Activated T-cell treated with anti-CD3 and anti-CD28 coated beads, Interleukin-2, amount 50 U/mL, for 4 hours (primary cell): Measurements from ENCODE around the gene LIN7A. TPM values are rescaled to one million over a fixed set of nuclear protein-coding genes. Genes with fewer than 3 reads are reported as not detected.

Experiments used
- ATAC-seq, 2 donors: fragments of 200-7000 bp; cut with Tn5 transposase; one replicate each; pipeline ENCODE4 v1.10.0; 2021
- DNase-seq: peaks from one replicate; pipeline ENCODE4 v3.0.0-alpha.2; 2020
- H3K27me3 Mint-ChIP-seq: one replicate; pipeline ENCODE4 v1.8.0; 2021; ENCODE audit warnings: low read depth, mixed read lengths
- H3K36me3 Mint-ChIP-seq: one replicate; pipeline ENCODE4 v1.8.0; 2022; ENCODE audit warnings: mixed read lengths; ENCODE audit not compliant: insufficient read depth
- H3K4me1 Mint-ChIP-seq: one replicate; pipeline ENCODE4 v1.8.0; 2021; ENCODE audit warnings: low read depth, mixed read lengths
- H3K4me3 Mint-ChIP-seq: one replicate; pipeline ENCODE4 v1.8.0; 2021; ENCODE audit warnings: mild to moderate bottlenecking, moderate library complexity, mixed read lengths
- H3K9me3 Mint-ChIP-seq: one replicate; pipeline ENCODE4 v1.8.0; 2021; ENCODE audit warnings: mixed read lengths
- total RNA-seq, 3 donors: library from RNA; stranded (reverse); gene quantifications; one replicate each; pipeline ENCODE4 v1.2.1, GENCODE V29; 2021

Gene LIN7A
- total RNA-seq, 3 donors from 2014 or later: 0.13 TPM; not detected in 2

- ATAC-seq: no peak
These were observed 180.9 kb downstream of the LIN7A start for GRCh38 chr12:80756875-80757274.

GRCh38 chr12:80754274-80754673 lies 183.5 kb downstream of the LIN7A start:
- ATAC-seq (no peak), DNase-seq (no peak)
- Mint-ChIP-seq H3K4me1 (no peaks in the 10 kb centered on the region), H3K4me3 (no peak overlapping the region), H3K9me3 (peaks cover 9% of the 10 kb centered on the region), H3K36me3 (no peaks in the 10 kb centered on the region), H3K27me3 (no peaks in the 10 kb centered on the region)

More at GRCh38 chr12:80756875-80757274, 180.9 kb downstream of the LIN7A start:
- H3K4me3 Mint-ChIP-seq: no peak overlapping the region
- H3K9me3 Mint-ChIP-seq: peaks cover 5% of the 10 kb centered on the region
- no peaks in the 10 kb centered on the region for H3K36me3 Mint-ChIP-seq
- DNase-seq: no peak
- no peaks in the 10 kb centered on the region for H3K4me1 Mint-ChIP-seq
- H3K27me3 Mint-ChIP-seq: no peaks in the 10 kb centered on the region

- Mint-ChIP-seq H3K27me3 (no peaks in the 10 kb centered on the region), H3K4me3 (no peak overlapping the region), H3K9me3 (peaks cover 9% of the 10 kb centered on the region), H3K36me3 (no peaks in the 10 kb centered on the region), H3K4me1 (no peaks in the 10 kb centered on the region)
- no peak for ATAC-seq
- DNase-seq: no peak
These were observed 185.3 kb downstream of the LIN7A start for GRCh38 chr12:80752464-80752863.

- no peak overlapping the region for H3K4me3 Mint-ChIP-seq
- no peaks in the 10 kb centered on the region for H3K27me3 Mint-ChIP-seq
- no peak for ATAC-seq
- DNase-seq: no peak
- H3K4me1 Mint-ChIP-seq: no peaks in the 10 kb centered on the region
- no peaks in the 10 kb centered on the region for H3K36me3 Mint-ChIP-seq
- H3K9me3 Mint-ChIP-seq: peaks cover 4% of the 10 kb centered on the region
These were observed 188.3 kb downstream of the LIN7A start for GRCh38 chr12:80749456-80749855.

DNA sequence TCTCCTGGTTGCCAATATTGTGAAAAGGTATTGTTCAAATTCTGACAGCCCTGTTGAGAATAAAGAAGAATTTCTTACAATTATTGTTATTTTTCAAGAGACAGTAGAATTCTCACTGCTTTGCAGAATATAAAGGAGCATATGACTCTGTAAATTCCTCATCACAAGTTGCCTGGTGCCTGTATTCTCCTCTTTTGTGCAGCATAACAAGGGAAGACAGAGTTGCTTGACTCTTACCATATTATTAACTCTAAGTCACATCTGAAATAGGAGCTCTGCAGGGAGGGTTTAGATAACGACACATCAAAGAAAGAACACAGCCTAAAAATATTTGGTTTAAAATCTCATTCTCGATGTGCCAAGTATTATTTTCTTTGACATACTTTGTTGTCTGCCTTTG lies 189.9 kb downstream of the LIN7A start:
- no peak for DNase-seq
- Mint-ChIP-seq H3K36me3 (no peaks in the 10 kb centered on the region), H3K4me1 (no peaks in the 10 kb centered on the region), H3K9me3 (peaks cover 4% of the 10 kb centered on the region), H3K4me3 (no peak overlapping the region), H3K27me3 (no peaks in the 10 kb centered on the region)
- no peak for ATAC-seq

DNA sequence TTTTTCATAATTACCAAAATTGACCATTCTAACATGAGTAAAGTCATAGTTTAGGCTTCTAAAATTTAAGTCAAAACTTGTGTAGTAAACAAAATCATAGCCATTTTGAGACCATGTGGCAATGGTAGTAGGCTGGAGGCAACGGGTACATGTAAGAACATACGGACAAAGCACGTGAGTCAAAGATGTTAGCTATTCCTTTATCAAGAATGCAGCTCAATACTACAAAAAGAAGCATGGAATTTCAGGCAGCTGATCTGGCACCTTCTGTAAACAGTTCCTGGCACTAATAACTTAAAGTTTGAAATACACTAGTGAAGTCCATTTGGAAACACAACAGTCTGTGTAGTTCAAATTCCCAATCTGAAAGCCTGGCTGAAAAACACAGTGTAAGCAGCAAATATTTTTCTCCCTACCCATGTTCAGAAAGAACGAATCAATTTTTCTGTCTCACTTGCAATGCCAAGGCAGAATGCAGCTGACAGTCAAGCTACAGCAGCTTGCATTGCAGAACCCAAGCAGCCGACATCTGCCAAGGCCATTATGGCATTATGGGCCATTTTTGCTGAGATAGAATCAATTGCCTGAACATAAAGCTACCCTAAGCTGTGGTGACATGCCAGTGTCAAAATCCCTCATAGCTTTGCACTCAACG lies 191.8 kb downstream of the LIN7A start:
- DNase-seq (no peak), ATAC-seq (no peak)
- Mint-ChIP-seq H3K36me3 (no peaks in the 10 kb centered on the region), H3K9me3 (peaks cover 4% of the 10 kb centered on the region), H3K27me3 (no peaks in the 10 kb centered on the region), H3K4me1 (no peaks in the 10 kb centered on the region), H3K4me3 (no peak overlapping the region)

Other genes with a start within 250 kb of the LIN7A start
- gene MYF6, start 230.3 kb downstream of the LIN7A start, total RNA-seq: not detected
- gene MYF5, start 221.0 kb downstream of the LIN7A start, total RNA-seq: not detected
- under 1 TPM in 1 of 3 donors, not detected in 2; 0.11 TPM for gene ACSS3, start 140.1 kb upstream of the LIN7A start, total RNA-seq